Fibroblast of pulmonary artery (primary cell): Measurements from ENCODE around the gene GSTM5.
"Not testable (repeated sequence)": the region's sequence is repeated elsewhere in the genome, so short reads cannot be mapped to it uniquely, and the experiment has no call there.

Source experiments
- DNase-seq: peaks from one replicate; pipeline ENCODE4 v3.0.0-alpha.2; 2010; ENCODE audit warnings: low read depth
- H3K4me3 ChIP-seq: replicated peaks from 2 replicates; pipeline ENCODE4 v1.5.1; 2011; ENCODE audit warnings: low read depth, mild to moderate bottlenecking, control low read depth, low read length, moderate library complexity
- TF ChIP-seq, protein P1 (sequence below): IDR thresholded peaks from 2 replicates; pipeline ENCODE4 v1.5.1; 2011; ENCODE audit warnings: mild to moderate bottlenecking, control low read depth, low read length, inconsistent platforms; ENCODE audit errors: missing control alignments

GSTM5 gene

GRCh38 chr1:109749221-109749620 is 37.2 kb downstream of the GSTM5 start:
- TF ChIP-seq, protein P1, sequence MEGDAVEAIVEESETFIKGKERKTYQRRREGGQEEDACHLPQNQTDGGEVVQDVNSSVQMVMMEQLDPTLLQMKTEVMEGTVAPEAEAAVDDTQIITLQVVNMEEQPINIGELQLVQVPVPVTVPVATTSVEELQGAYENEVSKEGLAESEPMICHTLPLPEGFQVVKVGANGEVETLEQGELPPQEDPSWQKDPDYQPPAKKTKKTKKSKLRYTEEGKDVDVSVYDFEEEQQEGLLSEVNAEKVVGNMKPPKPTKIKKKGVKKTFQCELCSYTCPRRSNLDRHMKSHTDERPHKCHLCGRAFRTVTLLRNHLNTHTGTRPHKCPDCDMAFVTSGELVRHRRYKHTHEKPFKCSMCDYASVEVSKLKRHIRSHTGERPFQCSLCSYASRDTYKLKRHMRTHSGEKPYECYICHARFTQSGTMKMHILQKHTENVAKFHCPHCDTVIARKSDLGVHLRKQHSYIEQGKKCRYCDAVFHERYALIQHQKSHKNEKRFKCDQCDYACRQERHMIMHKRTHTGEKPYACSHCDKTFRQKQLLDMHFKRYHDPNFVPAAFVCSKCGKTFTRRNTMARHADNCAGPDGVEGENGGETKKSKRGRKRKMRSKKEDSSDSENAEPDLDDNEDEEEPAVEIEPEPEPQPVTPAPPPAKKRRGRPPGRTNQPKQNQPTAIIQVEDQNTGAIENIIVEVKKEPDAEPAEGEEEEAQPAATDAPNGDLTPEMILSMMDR, result no peak
- DNase-seq, result no peak
- no peak overlapping the region for H3K4me3 ChIP-seq

DNA sequence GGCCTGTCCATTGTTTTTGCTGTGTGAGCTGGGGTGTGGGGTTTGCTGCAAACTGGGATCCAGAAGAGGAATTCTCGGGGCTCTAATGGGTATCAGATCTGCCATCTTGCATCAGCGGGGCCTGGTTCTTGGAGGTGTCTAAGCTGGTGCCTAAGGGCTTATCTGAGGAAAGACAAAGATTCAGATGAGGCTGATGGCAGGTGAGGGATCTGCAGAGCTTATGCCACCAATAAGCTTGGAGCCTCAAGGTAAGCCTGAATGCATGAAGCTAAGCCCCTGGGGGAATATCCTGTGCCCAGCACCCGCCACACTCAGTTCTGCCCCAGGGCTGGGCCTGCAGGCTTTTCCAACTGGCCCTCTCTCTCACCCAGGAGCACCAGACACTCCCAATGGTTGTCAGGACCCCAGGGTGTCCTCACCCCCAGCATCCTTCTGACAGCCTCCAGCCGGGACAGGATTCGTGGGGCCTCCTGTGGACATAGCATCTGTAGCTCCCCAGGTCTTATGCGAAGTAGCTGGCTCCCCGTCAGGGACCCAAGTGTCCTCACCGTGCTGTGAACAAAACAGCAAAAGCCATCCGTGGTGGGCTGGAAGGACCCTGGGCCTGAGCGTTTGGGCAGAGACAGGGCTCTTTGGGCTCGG is 38.3 kb downstream of the GSTM5 start:
- no peak for DNase-seq

GRCh38 chr1:109750920-109751319 is 38.9 kb downstream of the GSTM5 start:
- no peak for DNase-seq
- H3K4me3 ChIP-seq, result no peak overlapping the region
- TF ChIP-seq, protein P1, result no peak

More for the DNA sequence above, 38.3 kb downstream of the GSTM5 start:
- no peak overlapping the region for H3K4me3 ChIP-seq
- TF ChIP-seq, protein P1, result no peak

DNA sequence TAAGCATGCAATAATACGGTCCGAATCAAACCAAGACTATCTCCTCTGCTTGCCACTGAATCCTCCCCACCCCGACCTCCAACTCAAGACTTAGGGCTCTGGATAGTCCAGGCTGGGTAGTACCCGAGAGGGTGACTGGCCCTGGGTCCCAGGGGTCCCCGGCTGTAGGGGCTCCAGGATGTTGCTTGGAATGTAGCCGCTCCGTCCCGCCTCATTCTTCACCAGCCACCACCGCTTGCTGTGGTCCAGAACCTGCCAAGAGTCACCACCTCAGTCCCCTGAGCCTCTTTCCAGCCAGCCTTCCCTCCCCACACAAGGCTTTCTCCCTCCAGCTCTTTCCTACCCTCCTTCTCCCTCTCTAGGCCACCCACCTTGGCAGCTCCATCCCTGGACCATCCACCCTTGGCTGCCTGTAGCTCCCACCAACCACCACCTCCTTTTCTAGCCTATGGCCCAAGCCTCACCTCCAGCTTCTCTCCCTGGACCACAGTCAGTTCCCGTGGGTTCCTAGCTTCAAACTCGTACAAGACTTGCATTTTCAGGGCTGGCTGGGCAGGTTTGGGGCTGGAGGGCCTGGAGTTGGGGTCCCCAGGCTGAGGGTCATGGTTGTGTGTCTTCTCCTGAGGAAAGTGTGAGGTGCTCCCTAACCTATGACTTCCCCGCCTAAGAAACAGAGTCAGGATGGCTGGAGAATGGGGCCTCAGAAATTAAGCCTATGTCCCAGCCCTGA is 39.6 kb downstream of the GSTM5 start:
- H3K4me3 ChIP-seq, result no peak overlapping the region
- no peak for DNase-seq
- TF ChIP-seq, protein P1, result no peak

GRCh38 chr1:109754738-109755137 is 42.7 kb downstream of the GSTM5 start:
- TF ChIP-seq, protein P1, result no peak
- no peak for DNase-seq
- no peak overlapping the region for H3K4me3 ChIP-seq

GRCh38 chr1:109756325-109756724 is 44.3 kb downstream of the GSTM5 start:
- not testable (repeated sequence) for DNase-seq

DNA sequence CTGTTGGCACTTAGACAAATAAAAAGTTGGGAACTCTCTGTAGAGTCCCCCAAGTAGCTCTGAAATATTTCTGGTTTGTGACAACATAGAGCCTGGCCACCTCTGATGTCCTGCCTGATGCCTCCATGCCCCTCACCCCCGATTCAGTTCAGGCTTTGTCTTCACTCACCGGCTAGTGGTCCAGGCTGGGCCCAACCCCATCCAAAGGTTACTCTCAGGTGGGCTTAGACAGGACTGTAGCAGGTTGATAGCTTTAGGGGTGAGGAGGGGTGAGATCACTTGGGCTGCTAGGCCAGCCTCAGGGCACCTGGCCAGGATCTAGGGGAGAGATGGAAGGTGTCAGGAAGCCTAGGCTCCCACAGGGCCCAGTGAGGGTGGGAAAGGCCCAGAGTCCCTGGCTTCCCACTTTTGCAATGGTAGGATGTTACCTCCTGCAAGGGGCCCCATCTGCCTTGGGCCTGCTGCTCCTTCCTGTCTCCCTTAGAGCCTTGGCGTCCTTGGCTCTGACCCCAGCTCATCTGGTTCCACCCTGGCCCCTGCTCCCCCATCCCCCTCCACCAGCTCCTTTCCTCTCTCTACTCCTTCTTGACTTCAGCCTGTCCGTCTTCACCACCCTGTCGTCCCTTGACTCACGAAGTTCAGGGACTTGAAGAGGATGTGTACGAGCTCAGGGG is 44.9 kb downstream of the GSTM5 start:
- no peak for DNase-seq
- TF ChIP-seq, protein P1, result no peak
- no peak overlapping the region for H3K4me3 ChIP-seq

More at GRCh38 chr1:109756325-109756724, 44.3 kb downstream of the GSTM5 start:
- H3K4me3 ChIP-seq, result not testable (repeated sequence)
